Lower leg skin (tissue), 3 donors: ENCODE measurements around the gene OSBPL3.

Experiments used
- POLR2A ChIP-seq, 2 donors: fragments of 450-650 bp; IDR thresholded peaks; one replicate each; pipeline ENCODE4 v1.6.1; 2016 to 2017; ENCODE audit warnings: antibody characterized with exemption in 2 of 2, mild to moderate bottlenecking in 1 of 2, moderate library complexity in 1 of 2
- TF ChIP-seq, protein P1 (sequence below), 3 donors: fragments of 450-650 bp; IDR thresholded peaks; one replicate each; pipeline ENCODE4 v1.5.1; 2016; ENCODE audit warnings: antibody characterized with exemption in 3 of 3, mild to moderate bottlenecking in 3 of 3, moderate library complexity in 2 of 3

GRCh38 chr7:25014756-25015155, 34.8 kb upstream of the OSBPL3 start:
- TF ChIP-seq POLR2A (IDR thresholded peaks at IDR 0.05) = no peak
- TF ChIP-seq, protein P1, sequence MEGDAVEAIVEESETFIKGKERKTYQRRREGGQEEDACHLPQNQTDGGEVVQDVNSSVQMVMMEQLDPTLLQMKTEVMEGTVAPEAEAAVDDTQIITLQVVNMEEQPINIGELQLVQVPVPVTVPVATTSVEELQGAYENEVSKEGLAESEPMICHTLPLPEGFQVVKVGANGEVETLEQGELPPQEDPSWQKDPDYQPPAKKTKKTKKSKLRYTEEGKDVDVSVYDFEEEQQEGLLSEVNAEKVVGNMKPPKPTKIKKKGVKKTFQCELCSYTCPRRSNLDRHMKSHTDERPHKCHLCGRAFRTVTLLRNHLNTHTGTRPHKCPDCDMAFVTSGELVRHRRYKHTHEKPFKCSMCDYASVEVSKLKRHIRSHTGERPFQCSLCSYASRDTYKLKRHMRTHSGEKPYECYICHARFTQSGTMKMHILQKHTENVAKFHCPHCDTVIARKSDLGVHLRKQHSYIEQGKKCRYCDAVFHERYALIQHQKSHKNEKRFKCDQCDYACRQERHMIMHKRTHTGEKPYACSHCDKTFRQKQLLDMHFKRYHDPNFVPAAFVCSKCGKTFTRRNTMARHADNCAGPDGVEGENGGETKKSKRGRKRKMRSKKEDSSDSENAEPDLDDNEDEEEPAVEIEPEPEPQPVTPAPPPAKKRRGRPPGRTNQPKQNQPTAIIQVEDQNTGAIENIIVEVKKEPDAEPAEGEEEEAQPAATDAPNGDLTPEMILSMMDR (IDR thresholded peaks at IDR 0.05) = no peak
